ENCODE data around the gene PLCB1.

- no peak for TF ChIP-seq GATA3 (IDR thresholded peaks at IDR 0.05; ENCODE audit: low read depth, low read length)
- TF ChIP-seq GATA2 (IDR thresholded peaks at IDR 0.05; ENCODE audit: low read depth, low read length): no peak
Measured at GRCh38 chr20:8248051-8248450, 116.0 kb downstream of the PLCB1 start.
